Ovary (tissue), 9 donors: ENCODE results near the gene CSE1L. TPM values are rescaled to one million over a fixed set of nuclear protein-coding genes. Genes with fewer than 3 reads are reported as not detected.
"Not testable (repeated sequence)": the region's sequence is repeated elsewhere in the genome, so short reads cannot be mapped to it uniquely, and the experiment has no call there.

Experiments used
- DNase-seq, 5 donors: peaks; one replicate each; pipeline ENCODE4 v3.0.0-alpha.2; 2019 to 2020
- H3K27ac ChIP-seq, 2 donors: fragments of 200-600 bp; one replicate each; pipeline versions ENCODE4 v1.5.1 to v1.8.0; 2019 to 2022
- H3K27me3 ChIP-seq: fragments of 200-600 bp; one replicate; pipeline ENCODE4 v1.8.0; 2022
- H3K36me3 ChIP-seq: fragments of 200-600 bp; sonication (generic); one replicate; pipeline ENCODE4 v1.5.1; 2019
- H3K4me1 ChIP-seq: one replicate; pipeline ENCODE4 v1.8.1; 2013; ENCODE audit warnings: mild to moderate bottlenecking, moderate library complexity; ENCODE audit not compliant: insufficient read depth
- H3K4me3 ChIP-seq: fragments of 200-600 bp; sonication (generic); one replicate; pipeline ENCODE4 v1.5.1; 2017
- H3K9me3 ChIP-seq, 2 donors: fragments of 200-600 bp in 1 of 2; sonication (generic) in 1 of 2; one replicate each; pipeline versions ENCODE4 v1.5.1 to v1.8.1; 2013 to 2019; ENCODE audit warnings: mild to moderate bottlenecking in 1 of 2, moderate library complexity in 1 of 2
- CTCF ChIP-seq, 3 donors: fragments of 450-650 bp in 2 of 3; fragments of 200-600 bp in 1 of 3; IDR thresholded peaks; one replicate each; pipeline versions ENCODE4 v1.5.1 to v1.8.0; 2016 to 2022; ENCODE audit warnings: antibody characterized with exemption in 3 of 3, mild to moderate bottlenecking in 1 of 3
- EP300 ChIP-seq: sonication (generic); formaldehyde crosslinking; IDR thresholded peaks from one replicate; pipeline ENCODE4 v1.6.1; 2017; ENCODE audit warnings: antibody characterized with exemption
- POLR2A ChIP-seq: fragments of 450-650 bp; IDR thresholded peaks from one replicate; pipeline ENCODE4 v1.6.1; 2017; ENCODE audit warnings: antibody characterized with exemption, mild to moderate bottlenecking, moderate library complexity
- WGBS, 3 donors: extraction: QIAGEN DNeasy Blood & Tissue Kit in 1 of 3; methylation state at CpG; one replicate each; pipeline versions ENCODE4 v1.1.5 to v1.1.7; 2013 to 2017; 5-methylcytosine and 5-hydroxymethylcytosine counted together
- intact Hi-C, 4 donors: fragments of 100-400 bp; cut with DNase I; formaldehyde crosslinking; loops; one replicate each; pipeline versions ENCODE4 v1.11.0 to v1.15.1; 2022 to 2023
- polyA plus RNA-seq, 2 donors: library from polyadenylated mRNA; stranded (reverse); fragments of 200-250 nt in 1 of 2; fragments of 350-450 nt in 1 of 2; fragmentation: Illumina TruSeq in 1 of 2; extraction: RNeasy Lipid Tissue Mini Kit (QIAGEN cat#74804) in 1 of 2; gene quantifications; one replicate each; pipeline ENCODE4 v1.2.3, GENCODE V29; 2013 to 2014
- total RNA-seq, 7 donors: library from RNA; depleted of rRNA in 2 of 7; stranded (reverse); fragments of >200 nt in 2 of 7; fragmentation: NEBNext Ultra II Directional in 3 of 7; extraction: Animal tissue kit (Norgen Biotek cat#: 25700) in 3 of 7; gene quantifications; one replicate each; pipeline versions ENCODE4 v1.1.0 to v1.2.4, GENCODE V29; 2016 to 2023
- donor health status: DM: no; HTN: no; CAD: no; lungs with moderate emphysema.
- donor health status: DM: no; HTN: no; CAD: no.
- donor health status: Bipolar disorder and iron deficiency.
- donor health status: DM: yes; HTN: yes; CAD: no.
- donor health status: DM: no; HTN: no; CAD: no.
- donor health status: DM: yes; HTN: yes; CAD: no.

The CSE1L gene
- total and polyA plus RNA-seq, 9 donors = 23.3 to 55.4 (median 43.7) TPM

GRCh38 chr20:49097159-49097558 is 51.0 kb downstream of the CSE1L start:
- Histone ChIP-seq H3K27me3 (no peaks in the 10 kb centered on the region), H3K4me3 (no peak overlapping the region), H3K9me3 (no peaks in the 10 kb centered on the region), H3K4me1 (no peaks in the 10 kb centered on the region), H3K27ac (no peak overlapping the region), H3K36me3 (no peaks in the 10 kb centered on the region)
- WGBS, 3 donors = 89 to 95% (median 90%) methylated on average over 7 of the region's 7 CpGs
- intact Hi-C loops = no loop called here
- DNase-seq = no peak
- TF ChIP-seq POLR2A = no peak
- TF ChIP-seq CTCF (IDR thresholded peaks at IDR 0.05) = no peak
- TF ChIP-seq EP300 = no peak

GRCh38 chr20:49098136-49098535 is 52.0 kb downstream of the CSE1L start:
- Histone ChIP-seq H3K4me3 (no peak overlapping the region), H3K9me3 (no peaks in the 10 kb centered on the region), H3K36me3 (no peaks in the 10 kb centered on the region), H3K27me3 (no peaks in the 10 kb centered on the region), H3K4me1 (no peaks in the 10 kb centered on the region), H3K27ac (no peak overlapping the region)
- 86 to 88% (median 87%) methylated on average over 4 of the region's 4 CpGs for WGBS, 3 donors
- TF ChIP-seq EP300 = no peak
- no peak for TF ChIP-seq CTCF (IDR thresholded peaks at IDR 0.05)
- TF ChIP-seq POLR2A = no peak
- intact Hi-C loops = no loop called here
- DNase-seq = no peak

GRCh38 chr20:49099011-49099410 is 52.9 kb downstream of the CSE1L start:
- intact Hi-C loops = no loop called here
- DNase-seq = no peak
- H3K36me3 ChIP-seq = no peaks in the 10 kb centered on the region
- TF ChIP-seq POLR2A = no peak
- TF ChIP-seq EP300 = no peak
- no peak for TF ChIP-seq CTCF (IDR thresholded peaks at IDR 0.05)
- WGBS, 3 donors = 94 to 98% (median 97%) methylated on average over 3 of the region's 3 CpGs
- no peaks in the 10 kb centered on the region for H3K9me3 ChIP-seq
- H3K4me1 ChIP-seq = no peaks in the 10 kb centered on the region
- no peak overlapping the region for H3K27ac ChIP-seq
- no peak overlapping the region for H3K4me3 ChIP-seq
- H3K27me3 ChIP-seq = no peaks in the 10 kb centered on the region

GRCh38 chr20:49100292-49100691 is 54.2 kb downstream of the CSE1L start:
- not testable (repeated sequence) for H3K27me3 ChIP-seq

GRCh38 chr20:49100972-49101371 is 54.9 kb downstream of the CSE1L start:
- Histone ChIP-seq H3K4me3 (no peak overlapping the region), H3K27ac (no peak overlapping the region), H3K9me3 (no peaks in the 10 kb centered on the region), H3K36me3 (no peaks in the 10 kb centered on the region), H3K4me1 (no peaks in the 10 kb centered on the region), H3K27me3 (no peaks in the 10 kb centered on the region)
- TF ChIP-seq POLR2A = no peak
- TF ChIP-seq CTCF (IDR thresholded peaks at IDR 0.05) = no peak
- no peak for TF ChIP-seq EP300
- 55 to 73% (median 71%) methylated on average over 4 of the region's 4 CpGs for WGBS, 3 donors
- no peak for DNase-seq
- intact Hi-C loops = no loop called here

More at GRCh38 chr20:49100292-49100691, 54.2 kb downstream of the CSE1L start:
- 88 to 97% (median 95%) methylated on average over 5 of the region's 5 CpGs for WGBS, 3 donors
- DNase-seq, H3K9me3 ChIP-seq, intact Hi-C loops, H3K4me3 ChIP-seq, H3K4me1 ChIP-seq, H3K27ac ChIP-seq, H3K36me3 ChIP-seq: not testable (repeated sequence)
